GM19099 (cell line): ENCODE data around the gene NR1D1.

Experiments
- POLR2A ChIP-seq: IDR thresholded peaks from 3 replicates; pipeline ENCODE4 v1.6.1; 2011; ENCODE audit warnings: low read depth; ENCODE audit not compliant: insufficient read length; ENCODE audit errors: extremely low read depth

NR1D1 gene

DNA sequence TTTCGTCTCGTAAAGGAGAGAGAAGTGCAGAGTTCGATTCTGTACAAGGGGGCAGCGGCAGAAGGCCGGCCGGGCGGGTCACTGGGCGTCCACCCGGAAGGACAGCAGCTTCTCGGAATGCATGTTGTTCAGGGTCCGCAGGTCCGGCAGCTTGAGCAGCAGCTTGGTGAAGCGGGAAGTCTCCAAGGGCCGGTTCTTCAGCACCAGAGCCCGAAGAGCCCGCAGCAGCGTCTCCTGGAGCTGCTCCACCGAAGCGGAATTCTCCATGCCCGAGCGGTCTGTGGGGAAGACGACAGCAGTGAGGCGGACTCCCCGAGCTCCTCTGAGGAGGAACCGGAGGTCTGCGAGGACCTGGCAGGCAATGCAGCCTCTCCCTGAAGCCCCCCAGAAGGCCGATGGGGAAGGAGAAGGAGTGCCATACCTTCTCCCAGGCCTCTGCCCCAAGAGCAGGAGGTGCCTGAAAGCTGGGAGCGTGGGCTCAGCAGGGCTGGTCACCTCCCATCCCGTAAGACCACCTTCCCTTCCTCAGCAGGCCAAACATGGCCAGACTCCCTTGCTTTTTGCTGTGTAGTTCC, 7.3 kb downstream of the NR1D1 start:
- TF ChIP-seq POLR2A = no peak

DNA sequence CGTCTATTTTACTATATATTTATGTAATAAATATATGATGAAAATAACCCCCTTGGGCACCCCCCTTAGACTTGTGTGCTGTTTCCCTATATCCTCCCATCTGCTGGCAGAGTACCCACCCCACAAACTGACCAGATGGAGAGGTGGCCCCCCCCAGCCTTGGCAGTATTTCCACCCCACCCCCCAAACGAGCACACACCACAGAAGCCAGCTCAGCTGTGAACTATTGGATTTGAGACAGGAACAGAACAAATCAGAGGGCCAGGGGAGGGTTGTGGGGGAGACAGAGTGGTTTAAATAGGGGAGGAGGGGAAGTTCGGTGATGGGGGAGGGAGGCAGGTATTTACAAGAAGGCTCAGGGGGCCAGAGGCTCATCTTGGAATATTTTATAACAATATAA, 7.8 kb downstream of the NR1D1 start:
- no peak for TF ChIP-seq POLR2A

DNA sequence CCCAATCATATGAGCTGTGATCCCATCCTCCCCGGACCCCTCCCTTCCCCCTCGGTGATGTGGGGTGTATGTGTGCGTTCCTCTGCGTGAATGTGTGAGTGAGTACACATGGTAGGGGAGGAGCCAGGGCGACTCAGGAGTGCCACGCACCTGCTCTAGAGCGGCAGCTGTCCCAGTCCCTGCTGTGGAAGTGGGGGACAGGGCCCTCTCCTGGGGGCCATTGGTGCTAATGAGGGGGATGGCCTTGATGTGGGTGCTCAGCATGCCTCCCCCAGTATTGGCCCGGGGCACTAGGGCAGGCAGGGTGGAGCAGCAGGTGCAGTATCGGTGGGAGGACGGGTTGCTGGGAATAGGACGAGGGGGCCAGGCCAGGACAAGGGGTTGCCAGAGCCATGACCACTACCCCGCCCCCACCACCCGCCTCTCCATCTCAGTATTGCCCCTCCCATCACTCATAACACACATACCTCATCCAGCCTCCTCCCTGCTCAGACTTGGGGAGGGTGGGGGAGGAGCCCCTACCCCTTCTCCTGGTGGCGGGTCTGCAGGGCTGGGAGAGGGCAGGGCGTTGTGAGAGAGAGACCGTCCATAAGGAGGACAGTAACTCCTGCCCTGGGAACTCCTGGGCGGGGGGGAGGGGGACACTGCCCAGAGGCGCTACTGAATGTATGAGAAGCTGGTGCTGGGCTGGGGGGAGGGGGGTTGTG, 8.5 kb downstream of the NR1D1 start:
- TF ChIP-seq POLR2A = no peak

DNA sequence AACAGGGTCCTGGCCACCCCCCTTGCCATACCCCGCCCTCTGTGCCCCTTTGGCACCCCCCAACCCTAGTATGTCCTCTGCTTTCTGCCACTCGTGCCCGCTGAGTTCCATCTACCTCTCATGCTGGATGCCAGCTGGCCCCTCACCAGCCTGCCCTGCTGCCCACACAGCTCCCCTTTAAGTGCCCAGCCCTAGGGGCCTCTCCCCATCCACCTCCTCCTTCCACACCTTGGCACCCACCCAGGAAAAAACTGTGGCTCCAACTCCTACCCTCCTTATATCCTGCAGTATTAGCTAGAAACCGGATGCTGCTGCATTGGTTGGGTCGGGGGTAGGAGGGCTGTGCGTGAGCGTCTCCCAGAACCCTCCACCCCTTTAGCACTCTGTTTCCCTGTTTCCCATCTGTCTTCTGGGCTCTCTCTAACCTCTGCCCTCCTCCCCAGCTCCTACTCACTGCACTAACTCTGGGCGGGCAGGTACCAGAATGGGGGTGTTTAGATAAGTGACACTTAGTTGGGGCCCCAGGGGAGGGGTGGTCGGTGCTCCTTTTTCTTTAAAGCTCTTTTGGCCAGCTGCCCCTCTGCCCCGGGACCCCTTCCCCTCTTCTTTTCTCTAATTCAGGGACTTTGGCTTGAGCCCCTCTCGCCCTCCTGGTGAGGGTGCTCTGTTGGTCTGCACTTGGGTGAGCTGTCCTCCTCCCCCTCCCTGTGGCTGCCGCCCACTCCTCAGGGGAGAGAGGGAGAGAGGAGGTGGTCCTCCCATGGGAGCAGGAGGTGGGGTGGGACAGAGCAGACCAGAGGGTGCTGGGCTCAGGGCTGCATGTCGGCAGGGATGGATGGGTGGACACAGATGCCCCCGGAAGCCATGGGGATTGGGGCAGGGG, 9.9 kb downstream of the NR1D1 start:
- no peak for TF ChIP-seq POLR2A

DNA sequence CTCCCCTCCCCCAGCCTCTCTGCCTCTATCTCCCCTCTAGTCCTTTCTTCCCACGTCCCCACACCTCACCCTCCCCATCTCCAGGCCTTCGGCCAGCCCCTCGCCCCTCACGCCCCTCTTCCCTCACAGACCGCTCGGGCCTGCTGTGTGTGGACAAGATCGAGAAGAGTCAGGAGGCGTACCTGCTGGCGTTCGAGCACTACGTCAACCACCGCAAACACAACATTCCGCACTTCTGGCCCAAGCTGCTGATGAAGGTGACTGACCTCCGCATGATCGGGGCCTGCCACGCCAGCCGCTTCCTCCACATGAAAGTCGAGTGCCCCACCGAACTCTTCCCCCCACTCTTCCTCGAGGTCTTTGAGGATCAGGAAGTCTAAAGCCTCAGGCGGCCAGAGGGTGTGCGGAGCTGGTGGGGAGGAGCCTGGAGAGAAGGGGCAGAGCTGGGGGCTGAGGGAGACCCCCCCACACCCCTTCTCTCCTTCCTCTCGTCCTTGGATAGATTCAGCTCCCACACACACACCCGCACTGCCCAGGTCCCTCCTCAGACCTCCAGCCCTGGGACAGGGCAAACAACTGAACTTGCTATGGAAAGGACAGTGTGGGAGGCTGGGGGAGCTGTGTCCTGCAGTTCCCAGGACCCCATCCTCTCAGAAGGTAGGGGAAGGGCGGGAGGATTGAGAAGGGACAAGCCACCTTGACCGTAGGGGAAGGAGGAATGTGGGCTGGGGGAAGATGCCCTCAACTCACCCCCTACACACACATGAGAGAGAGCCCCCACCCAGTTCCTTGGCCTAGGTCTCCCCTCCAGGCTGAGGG, 11.1 kb downstream of the NR1D1 start:
- TF ChIP-seq POLR2A = no peak

DNA sequence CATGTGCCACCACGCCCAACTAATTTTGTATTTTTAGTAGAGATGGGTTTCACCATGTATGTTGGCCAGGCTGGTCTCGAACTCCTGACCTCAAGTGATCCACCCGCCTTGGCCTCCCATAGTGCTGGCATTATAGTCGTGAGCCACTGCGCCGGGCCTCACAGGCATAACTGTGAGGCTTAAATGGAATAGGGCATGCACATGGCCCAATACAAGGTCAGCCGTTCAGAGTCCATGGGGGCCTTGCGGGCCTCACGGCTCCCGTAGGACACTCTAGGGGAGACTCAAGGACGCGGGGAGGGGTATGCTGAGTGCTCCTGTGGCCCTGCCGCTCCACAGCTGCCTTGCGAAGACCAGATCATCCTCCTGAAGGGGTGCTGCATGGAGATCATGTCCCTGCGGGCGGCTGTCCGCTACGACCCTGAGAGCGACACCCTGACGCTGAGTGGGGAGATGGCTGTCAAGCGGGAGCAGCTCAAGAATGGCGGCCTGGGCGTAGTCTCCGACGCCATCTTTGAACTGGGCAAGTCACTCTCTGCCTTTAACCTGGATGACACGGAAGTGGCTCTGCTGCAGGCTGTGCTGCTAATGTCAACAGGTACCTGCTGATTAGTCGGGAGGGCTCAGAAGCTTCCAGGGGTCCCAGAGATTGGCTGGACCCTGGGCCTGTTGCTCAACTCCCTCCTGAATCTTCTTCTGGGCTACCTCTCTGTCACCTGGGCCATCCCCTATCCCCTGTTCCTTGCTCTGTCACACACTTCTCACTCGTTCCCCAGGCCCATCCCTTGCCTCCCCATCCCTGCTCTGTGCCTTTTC, 12.3 kb downstream of the NR1D1 start:
- TF ChIP-seq POLR2A = no peak

- TF ChIP-seq POLR2A = no peak
These were observed 13.2 kb downstream of the NR1D1 start for GRCh38 chr17:40087049-40087794.

DNA sequence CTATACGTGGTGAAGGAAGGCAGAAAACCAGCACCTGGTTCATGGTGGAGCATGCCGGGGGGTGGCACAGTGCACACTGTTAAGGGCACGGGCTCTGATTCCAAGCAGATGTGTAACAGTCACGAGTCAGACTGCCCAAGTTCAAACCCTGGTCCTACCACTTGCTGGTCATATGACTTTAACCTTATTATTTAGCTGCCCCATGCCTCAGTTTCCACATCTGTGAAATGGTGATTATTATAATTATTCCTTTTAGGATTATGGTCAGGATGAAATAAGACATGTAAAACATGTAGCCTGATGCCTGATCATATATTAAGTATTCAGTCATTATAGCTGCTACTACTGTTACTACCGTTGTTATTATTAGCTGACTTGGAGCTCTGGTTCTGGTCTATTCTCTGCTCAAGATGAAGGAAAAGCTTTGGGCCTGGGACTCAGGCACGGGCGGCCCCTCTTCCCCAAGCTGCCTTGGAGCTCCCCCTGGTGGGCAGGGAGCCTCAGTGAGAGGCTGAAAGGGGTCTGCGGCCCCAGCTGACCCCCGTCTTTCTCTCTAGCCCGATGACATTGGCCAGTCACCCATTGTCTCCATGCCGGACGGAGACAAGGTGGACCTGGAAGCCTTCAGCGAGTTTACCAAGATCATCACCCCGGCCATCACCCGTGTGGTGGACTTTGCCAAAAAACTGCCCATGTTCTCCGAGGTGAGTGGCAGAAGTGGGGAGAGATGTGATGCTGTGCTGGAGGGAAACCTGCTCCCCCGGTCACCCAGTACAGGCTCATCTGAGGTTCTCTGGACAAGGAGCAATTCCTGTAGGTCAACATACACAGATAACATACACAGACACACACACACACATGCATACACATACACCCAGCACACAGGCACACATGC, 14.0 kb downstream of the NR1D1 start:
- TF ChIP-seq POLR2A = no peak

DNA sequence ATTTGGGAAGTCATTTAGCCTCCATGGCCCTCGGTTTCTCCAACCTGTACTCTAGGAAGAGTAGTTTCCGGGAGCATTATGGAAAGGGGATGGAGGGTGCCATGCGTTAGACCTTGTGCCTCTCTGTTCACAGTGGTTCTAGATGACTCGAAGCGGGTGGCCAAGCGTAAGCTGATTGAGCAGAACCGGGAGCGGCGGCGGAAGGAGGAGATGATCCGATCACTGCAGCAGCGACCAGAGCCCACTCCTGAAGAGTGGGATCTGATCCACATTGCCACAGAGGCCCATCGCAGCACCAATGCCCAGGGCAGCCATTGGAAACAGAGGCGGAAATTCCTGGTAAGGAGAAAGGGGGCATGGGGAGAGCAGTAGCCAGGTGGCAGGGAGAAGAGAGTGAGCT, 15.9 kb downstream of the NR1D1 start:
- no peak for TF ChIP-seq POLR2A

DNA sequence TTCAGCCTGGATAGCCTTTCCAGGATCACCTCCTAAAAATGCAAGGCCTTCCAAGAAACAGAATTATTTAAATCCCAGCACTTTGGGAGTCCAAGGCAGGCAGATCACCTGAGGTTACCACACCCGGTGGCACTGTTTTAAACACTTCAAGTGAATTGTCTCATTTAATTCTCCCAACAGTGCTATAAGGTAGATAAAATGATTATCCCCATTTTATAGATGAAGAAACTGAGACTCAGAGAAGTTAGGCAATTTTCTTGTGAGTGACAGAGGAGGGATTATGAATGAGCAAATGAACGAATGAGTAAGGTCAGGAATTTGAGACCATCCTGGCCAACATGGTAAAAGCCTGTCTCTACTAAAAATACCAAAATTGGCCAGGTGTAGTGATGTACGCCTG, 20.8 kb downstream of the NR1D1 start:
- no peak for TF ChIP-seq POLR2A

- TF ChIP-seq POLR2A = no peak
These were observed 23.8 kb downstream of the NR1D1 start for GRCh38 chr17:40076591-40076990.

DNA sequence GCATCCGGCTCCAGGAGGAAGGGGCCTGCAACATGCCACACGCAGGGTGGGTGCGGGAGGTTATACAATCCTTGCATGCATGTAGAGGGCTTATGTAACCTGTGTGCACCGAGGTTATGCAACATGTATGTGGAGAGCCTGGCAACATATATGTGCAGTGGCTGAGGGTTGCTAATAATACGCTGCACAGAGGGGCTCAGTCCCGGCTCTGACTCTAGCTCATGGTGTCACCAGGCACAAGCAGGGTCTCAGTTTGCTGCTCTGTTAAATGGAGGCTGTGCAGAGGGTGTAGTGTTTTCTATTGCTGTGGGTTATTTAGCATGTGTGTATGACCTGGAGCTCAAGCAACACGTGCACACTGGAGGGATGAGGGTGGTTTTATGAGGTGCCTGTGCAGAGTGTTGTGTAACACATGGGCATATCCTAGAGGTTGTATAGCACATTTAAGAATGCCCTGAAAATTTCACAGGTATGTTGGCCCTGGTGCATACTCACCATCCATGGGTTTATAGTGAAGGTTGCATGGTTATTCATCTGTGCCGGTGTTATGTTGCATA, 24.4 kb downstream of the NR1D1 start:
- TF ChIP-seq POLR2A = no peak

DNA sequence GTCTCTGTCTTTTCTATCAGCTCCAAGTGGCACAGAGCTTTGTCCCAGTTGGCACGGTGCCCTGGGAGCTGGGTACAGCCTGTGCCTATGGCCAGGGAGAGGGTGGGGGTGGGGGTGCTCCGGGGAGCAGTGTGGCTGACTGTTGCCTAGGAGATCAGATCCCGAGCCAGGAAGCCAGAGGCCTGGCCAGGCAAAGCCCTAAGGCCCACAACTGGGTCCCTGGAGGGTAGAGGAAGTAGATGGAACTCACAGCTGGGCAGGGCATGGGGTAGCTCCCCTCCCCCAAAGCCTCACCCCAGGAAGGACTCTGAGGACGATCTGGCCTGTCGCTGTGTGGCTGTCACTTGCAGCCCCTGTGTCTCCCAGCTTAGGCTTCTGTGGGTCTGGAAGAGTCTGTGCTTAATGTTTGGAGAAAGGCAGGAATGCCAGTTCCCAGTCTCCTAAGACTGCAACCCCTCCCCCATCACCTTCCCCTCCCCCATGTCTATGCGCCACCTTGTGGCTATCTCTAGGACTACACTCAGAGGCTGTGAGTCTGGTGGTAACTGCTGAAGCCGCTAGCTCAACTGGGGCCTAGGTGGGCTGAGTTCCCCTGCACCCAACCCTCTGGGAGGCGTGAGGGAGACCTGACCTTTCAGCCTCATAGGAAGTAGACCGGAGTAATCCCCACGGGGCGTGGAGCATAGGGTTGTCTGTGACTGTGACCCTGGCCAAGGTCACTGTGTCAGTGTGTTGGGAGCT, 25.0 kb downstream of the NR1D1 start:
- no peak for TF ChIP-seq POLR2A
